Tibial nerve (tissue), 4 donors: ENCODE data around the gene ADAT2. TPM values are rescaled to one million over a fixed set of nuclear protein-coding genes. Genes with fewer than 3 reads are reported as not detected.

Source experiments
- DNase-seq, 2 donors: peaks; one replicate each; pipeline ENCODE4 v3.0.0-alpha.2; 2019; ENCODE audit warnings: low spot score in 2 of 2
- H3K27ac ChIP-seq, 4 donors: fragments of 200-600 bp; sonication (generic) in 3 of 4; one replicate each; pipeline ENCODE4 v1.5.1; 2017 to 2019; ENCODE audit warnings: mild to moderate bottlenecking in 1 of 4
- H3K27me3 ChIP-seq, 2 donors: fragments of 200-600 bp; sonication (generic) in 1 of 2; one replicate each; pipeline versions ENCODE4 v1.5.1 to v1.6.0; 2017 to 2019
- H3K36me3 ChIP-seq, 3 donors: fragments of 200-600 bp; sonication (generic); one replicate each; pipeline ENCODE4 v1.5.1; 2018 to 2019
- H3K4me1 ChIP-seq, 4 donors: fragments of 200-600 bp; sonication (generic) in 3 of 4; one replicate each; pipeline ENCODE4 v1.5.1; 2017 to 2019
- H3K4me3 ChIP-seq, 4 donors: fragments of 200-600 bp; sonication (generic) in 3 of 4; one replicate each; pipeline ENCODE4 v1.5.1; 2017 to 2019; ENCODE audit warnings: mild to moderate bottlenecking in 1 of 4, moderate library complexity in 1 of 4
- H3K9me3 ChIP-seq, 4 donors: fragments of 200-600 bp; sonication (generic) in 3 of 4; one replicate each; pipeline ENCODE4 v1.5.1; 2017 to 2019
- EP300 ChIP-seq, 2 donors: sonication (generic); formaldehyde crosslinking; IDR thresholded peaks; one replicate each; pipeline ENCODE4 v1.6.1; 2017; ENCODE audit warnings: antibody characterized with exemption in 2 of 2, mild to moderate bottlenecking in 1 of 2
- POLR2A ChIP-seq, 2 donors: fragments of 450-650 bp; IDR thresholded peaks; one replicate each; pipeline ENCODE4 v1.6.1; 2017; ENCODE audit warnings: antibody characterized with exemption in 2 of 2, mild to moderate bottlenecking in 2 of 2, moderate library complexity in 2 of 2
- WGBS, 2 donors: methylation state at CpG; one replicate each; pipeline ENCODE4 v1.1.5; 2018; 5-methylcytosine and 5-hydroxymethylcytosine counted together
- total RNA-seq, 4 donors: library from RNA; depleted of rRNA; stranded (reverse); fragments of >200 nt; gene quantifications; one replicate each; pipeline ENCODE4 v1.1.0, GENCODE V29; 2016
- TF ChIP-seq, protein P1 (sequence below), 5 experiments: fragments of 200-600 bp in 3 of 5; fragments of 450-650 bp in 2 of 5; sonication (generic) in 3 of 5; IDR thresholded peaks; one replicate each; pipeline ENCODE4 v1.5.1; 2016 to 2019; ENCODE audit warnings: antibody characterized with exemption in 5 of 5, mild to moderate bottlenecking in 3 of 5, moderate library complexity in 2 of 5

The ADAT2 gene
- total RNA-seq, 4 donors from 2014 or later: 4.1 to 12.0 (median 6.9) TPM

DNA sequence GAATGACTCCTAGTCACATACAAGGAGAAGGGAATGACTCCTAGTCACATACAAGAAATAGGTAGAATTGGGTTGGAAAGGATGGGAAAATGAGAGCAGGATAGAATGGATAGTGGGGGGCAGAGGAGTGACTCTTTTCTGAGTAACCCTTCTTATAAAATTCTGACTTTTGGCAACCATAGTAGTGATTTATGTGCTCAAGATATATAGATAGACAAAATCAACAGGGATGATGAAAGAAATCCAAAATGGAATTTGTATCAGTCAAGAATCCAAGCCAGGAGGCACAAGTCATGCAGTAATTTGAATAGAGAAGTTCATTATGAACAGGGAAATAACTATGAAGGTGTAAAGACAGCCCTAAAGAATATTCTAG, 41.7 kb downstream of the ADAT2 start:
- H3K4me1 ChIP-seq: no peaks in the 10 kb centered on the region

DNA sequence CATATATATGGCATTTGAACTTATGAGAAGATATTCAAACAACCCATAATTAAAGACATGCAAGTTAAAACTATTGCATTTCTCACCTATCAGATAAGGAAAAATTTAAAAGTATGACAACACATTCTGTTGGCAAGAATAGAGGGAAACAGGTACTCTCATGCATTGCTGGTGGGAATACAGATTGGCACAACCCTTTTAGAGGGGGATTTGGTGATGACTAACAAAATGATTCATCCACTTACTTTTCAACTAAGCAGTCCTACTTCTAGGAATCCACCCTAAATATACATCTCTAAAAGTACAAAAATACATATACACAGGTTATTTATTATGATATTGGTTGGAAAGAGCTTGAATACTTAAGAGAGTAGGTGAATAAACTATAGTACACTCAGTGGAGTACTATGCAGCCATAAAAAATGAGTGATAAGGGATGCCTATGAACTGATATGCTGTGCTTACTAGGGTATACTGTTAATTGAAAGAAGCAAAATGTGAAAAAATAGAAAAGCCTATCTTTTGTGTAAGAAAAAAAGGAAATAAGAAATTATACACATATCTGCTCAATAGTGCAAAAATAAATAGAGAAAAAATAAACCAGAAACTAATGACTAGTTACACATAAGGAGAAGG, 42.2 kb downstream of the ADAT2 start:
- Histone ChIP-seq H3K4me1 (no peaks in the 10 kb centered on the region), H3K27me3 (no peaks in the 10 kb centered on the region), H3K36me3 (no peaks in the 10 kb centered on the region), H3K27ac (no peak overlapping the region), H3K4me3 (no peak overlapping the region), H3K9me3 (no peaks in the 10 kb centered on the region)
- DNase-seq: no peak
- TF ChIP-seq, protein P1, sequence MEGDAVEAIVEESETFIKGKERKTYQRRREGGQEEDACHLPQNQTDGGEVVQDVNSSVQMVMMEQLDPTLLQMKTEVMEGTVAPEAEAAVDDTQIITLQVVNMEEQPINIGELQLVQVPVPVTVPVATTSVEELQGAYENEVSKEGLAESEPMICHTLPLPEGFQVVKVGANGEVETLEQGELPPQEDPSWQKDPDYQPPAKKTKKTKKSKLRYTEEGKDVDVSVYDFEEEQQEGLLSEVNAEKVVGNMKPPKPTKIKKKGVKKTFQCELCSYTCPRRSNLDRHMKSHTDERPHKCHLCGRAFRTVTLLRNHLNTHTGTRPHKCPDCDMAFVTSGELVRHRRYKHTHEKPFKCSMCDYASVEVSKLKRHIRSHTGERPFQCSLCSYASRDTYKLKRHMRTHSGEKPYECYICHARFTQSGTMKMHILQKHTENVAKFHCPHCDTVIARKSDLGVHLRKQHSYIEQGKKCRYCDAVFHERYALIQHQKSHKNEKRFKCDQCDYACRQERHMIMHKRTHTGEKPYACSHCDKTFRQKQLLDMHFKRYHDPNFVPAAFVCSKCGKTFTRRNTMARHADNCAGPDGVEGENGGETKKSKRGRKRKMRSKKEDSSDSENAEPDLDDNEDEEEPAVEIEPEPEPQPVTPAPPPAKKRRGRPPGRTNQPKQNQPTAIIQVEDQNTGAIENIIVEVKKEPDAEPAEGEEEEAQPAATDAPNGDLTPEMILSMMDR (IDR thresholded peaks at IDR 0.05): no peak
- TF ChIP-seq EP300 (IDR thresholded peaks at IDR 0.05) (no peak), POLR2A (IDR thresholded peaks at IDR 0.05) (no peak)

More for the DNA sequence above, 41.7 kb downstream of the ADAT2 start:
- TF ChIP-seq, protein P1 (IDR thresholded peaks at IDR 0.05): no peak
- TF ChIP-seq POLR2A (IDR thresholded peaks at IDR 0.05) (no peak), EP300 (IDR thresholded peaks at IDR 0.05) (no peak)
- no peaks in the 10 kb centered on the region for H3K27me3 ChIP-seq
- H3K9me3 ChIP-seq: no peaks in the 10 kb centered on the region
- H3K36me3 ChIP-seq: no peaks in the 10 kb centered on the region
- H3K4me3 ChIP-seq: no peak overlapping the region
- no peak for DNase-seq
- no peak overlapping the region for H3K27ac ChIP-seq

DNA sequence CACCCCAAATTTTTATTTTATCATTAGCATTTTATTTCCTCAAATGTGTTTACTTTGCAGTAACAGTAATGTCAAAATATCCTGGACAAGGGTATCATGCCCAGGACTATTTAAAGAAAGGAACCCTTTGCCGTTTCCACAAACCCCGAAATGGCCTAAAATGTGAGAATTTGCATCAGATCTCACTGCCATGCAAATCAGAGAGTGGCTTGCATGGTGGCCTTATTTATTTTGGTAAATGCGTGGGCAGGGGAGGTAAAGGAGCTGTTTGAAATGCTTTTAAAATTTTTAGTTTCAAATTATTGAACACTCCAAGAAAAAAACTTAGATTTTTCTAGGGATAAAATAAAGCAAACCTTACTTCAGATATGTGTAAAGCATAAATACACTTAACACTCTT, 43.8 kb downstream of the ADAT2 start:
- H3K9me3 ChIP-seq: no peaks in the 10 kb centered on the region
- no peak for DNase-seq
- H3K27me3 ChIP-seq: no peaks in the 10 kb centered on the region
- no peak for TF ChIP-seq EP300 (IDR thresholded peaks at IDR 0.05)
- TF ChIP-seq POLR2A (IDR thresholded peaks at IDR 0.05): no peak
- TF ChIP-seq, protein P1 (IDR thresholded peaks at IDR 0.05): no peak
- no peak overlapping the region for H3K4me3 ChIP-seq
- H3K4me1 ChIP-seq: no peaks in the 10 kb centered on the region
- 88 to 93% methylated on average over 3 of the region's 3 CpGs for WGBS, 2 donors
- no peak overlapping the region for H3K27ac ChIP-seq
- no peaks in the 10 kb centered on the region for H3K36me3 ChIP-seq

DNA sequence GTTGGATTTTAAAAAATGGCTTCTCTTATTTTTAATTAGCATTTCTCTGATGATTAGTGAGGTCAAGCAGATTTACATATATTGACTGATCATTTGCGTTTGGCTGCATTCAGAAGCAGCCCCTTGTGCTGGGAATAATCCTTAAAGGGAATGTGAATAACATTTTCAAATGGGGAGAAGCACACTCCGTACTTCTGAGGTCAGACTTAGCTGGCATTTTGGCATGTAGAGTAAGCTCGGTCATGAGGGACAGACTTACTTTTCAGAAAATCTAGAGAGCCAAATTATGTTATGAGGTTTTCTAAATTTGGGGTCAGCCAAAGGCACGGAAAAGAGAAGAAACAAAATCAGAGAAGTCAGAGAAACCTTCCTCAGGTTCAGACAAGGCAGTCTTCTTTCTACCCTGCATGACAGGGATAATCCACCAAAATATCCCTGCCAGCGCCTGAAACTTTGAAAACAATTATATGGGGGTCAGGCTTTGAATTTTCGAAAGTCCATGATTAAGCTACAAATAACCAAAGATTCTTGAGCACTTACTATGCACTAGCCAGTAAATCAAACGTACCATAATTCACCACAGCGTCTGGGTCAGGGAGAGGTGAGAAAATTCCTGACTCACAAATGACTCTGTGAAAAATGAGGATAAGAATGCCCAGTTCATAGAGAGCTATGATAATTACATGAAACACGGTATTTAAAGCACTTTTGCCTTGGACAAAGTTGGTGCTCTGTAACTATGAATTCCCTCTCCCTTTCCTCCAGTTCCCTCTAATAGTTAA, 44.9 kb downstream of the ADAT2 start:
- H3K4me3 ChIP-seq: no peak overlapping the region
- no peaks in the 10 kb centered on the region for H3K9me3 ChIP-seq
- no peak for DNase-seq
- peaks cover 0 to 9% (median 4%) of the 10 kb centered on the region in 4 donors for H3K4me1 ChIP-seq
- H3K36me3 ChIP-seq: no peaks in the 10 kb centered on the region
- no peak overlapping the region for H3K27ac ChIP-seq
- 46 to 53% methylated on average over 9 of the region's 9 CpGs for WGBS, 2 donors
- TF ChIP-seq, protein P1 (IDR thresholded peaks at IDR 0.05): no peak
- no peak for TF ChIP-seq POLR2A (IDR thresholded peaks at IDR 0.05)
- no peaks in the 10 kb centered on the region for H3K27me3 ChIP-seq

DNA sequence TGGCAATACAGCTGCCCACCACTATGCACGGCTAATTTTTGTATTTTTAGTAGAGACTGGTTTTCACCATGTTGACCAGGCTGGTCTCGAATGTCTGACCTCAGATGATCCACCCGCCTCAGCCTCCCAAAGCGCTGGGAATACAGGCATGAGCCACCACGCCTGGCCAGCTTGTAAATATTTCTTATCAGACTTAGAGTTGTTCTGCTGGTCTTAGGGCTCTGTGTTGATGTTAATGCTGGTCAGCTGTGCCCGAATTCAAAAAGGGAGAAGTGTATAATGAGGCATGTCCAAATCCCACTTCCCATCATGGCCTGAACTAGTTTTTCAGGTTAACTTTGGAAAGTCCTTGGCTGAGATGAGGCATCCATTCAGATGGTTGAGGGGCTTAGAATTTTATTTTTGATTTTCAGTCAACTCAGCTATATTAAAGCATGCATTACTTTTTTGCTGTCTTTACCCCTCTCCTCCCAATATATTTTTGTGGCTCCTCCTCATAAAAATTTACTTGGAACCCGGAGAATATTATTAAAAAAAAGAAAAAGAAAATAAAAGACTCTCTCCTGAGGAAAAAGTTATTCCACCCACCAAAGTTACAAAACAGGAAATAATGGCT, 47.7 kb downstream of the ADAT2 start:
- TF ChIP-seq, protein P1 (IDR thresholded peaks at IDR 0.05): no peak
- TF ChIP-seq EP300 (IDR thresholded peaks at IDR 0.05): no peak
- TF ChIP-seq POLR2A (IDR thresholded peaks at IDR 0.05): no peak
- no peak for DNase-seq
- H3K9me3 ChIP-seq: no peaks in the 10 kb centered on the region
- H3K27ac ChIP-seq: no peak overlapping the region
- no peak overlapping the region for H3K4me3 ChIP-seq
- H3K27me3 ChIP-seq: no peaks in the 10 kb centered on the region
- 89 to 92% methylated on average over 7 of the region's 7 CpGs for WGBS, 2 donors
- peaks cover 0 to 16% (median 7%) of the 10 kb centered on the region in 4 donors for H3K4me1 ChIP-seq
- no peaks in the 10 kb centered on the region for H3K36me3 ChIP-seq
